VCaP (cell line): ENCODE measurements around the gene COX4I1.

Experiments
- H3K27ac ChIP-seq: fragments of 450-650 bp; 2 replicates; pipeline ENCODE4 v1.5.1; 2017
- TF ChIP-seq, protein P1 (sequence below): fragments of 450-650 bp; conservative IDR thresholded peaks from 2 replicates; pipeline ENCODE4 v1.5.1; 2017; ENCODE audit warnings: mild to moderate bottlenecking, moderate library complexity

COX4I1 gene

DNA sequence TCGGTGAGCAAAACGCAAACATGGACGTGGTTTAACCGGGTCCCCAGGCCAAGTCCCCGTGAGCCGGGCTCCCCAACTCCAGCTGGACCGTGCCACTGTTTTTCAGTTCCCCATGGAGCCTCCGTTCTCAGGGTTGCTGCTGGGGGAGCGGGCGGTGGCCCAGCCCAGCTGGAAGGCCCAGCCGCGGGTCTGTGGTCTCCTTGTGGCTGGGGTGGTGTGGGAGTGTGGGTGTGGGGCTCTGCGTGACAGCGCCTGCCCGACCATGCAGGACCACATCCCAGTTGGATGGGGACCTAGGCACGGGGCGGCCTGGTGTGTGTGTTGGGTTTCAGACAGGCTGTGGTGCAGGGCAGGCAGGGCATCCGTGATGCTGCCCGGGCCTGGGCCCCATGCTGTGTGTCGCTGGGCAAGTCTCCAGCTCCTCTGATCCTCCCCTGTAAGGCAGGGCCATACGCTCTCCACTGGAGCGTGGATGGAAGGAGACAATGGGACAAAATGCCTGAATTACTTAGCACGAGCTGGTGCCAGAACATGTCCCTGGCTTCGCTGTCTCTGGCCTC lies 40.3 kb downstream of the COX4I1 start:
- TF ChIP-seq, protein P1, sequence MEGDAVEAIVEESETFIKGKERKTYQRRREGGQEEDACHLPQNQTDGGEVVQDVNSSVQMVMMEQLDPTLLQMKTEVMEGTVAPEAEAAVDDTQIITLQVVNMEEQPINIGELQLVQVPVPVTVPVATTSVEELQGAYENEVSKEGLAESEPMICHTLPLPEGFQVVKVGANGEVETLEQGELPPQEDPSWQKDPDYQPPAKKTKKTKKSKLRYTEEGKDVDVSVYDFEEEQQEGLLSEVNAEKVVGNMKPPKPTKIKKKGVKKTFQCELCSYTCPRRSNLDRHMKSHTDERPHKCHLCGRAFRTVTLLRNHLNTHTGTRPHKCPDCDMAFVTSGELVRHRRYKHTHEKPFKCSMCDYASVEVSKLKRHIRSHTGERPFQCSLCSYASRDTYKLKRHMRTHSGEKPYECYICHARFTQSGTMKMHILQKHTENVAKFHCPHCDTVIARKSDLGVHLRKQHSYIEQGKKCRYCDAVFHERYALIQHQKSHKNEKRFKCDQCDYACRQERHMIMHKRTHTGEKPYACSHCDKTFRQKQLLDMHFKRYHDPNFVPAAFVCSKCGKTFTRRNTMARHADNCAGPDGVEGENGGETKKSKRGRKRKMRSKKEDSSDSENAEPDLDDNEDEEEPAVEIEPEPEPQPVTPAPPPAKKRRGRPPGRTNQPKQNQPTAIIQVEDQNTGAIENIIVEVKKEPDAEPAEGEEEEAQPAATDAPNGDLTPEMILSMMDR = no peak
- H3K27ac ChIP-seq = no peak overlapping the region

DNA sequence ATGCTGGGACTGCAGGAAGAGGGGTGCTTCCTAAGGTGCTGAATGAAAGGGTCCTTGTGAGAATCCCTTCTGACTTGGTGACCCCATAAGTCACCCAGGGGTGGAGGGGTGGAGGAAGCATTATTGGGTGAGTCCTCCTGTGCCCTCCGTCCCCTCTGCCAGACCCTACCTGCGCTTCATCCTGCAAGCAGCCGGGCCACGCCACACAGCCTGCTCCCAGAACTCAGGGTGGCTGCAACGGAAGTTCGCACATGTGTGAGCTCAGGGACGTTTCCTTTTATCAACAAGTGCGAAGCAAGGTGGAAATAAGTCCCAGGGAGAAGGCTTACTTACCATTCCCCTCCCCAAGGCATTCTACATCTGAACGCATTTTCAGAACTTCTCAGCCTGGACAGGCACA lies 40.9 kb downstream of the COX4I1 start:
- H3K27ac ChIP-seq = no peak overlapping the region
- TF ChIP-seq, protein P1 = no peak

DNA sequence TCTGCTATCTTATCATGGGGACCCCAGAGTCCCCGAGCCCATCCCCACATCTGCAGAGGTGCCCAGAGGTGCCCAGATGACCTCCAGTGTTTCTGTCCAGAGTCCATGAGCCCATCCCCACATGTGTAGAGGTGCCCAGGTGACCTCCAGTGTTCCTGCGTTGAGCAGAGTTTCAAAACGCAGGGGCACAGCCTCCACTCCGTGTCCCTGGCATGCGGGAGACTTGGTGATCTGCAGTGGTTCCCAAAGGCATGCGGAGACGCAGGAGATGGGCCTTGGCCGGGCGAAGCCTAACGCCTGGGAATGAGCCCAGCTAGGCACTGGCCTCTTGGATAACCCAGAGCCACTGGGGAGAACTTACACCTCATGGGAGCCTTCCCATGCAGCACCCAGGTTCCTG lies 41.3 kb downstream of the COX4I1 start:
- TF ChIP-seq, protein P1 = no peak

DNA sequence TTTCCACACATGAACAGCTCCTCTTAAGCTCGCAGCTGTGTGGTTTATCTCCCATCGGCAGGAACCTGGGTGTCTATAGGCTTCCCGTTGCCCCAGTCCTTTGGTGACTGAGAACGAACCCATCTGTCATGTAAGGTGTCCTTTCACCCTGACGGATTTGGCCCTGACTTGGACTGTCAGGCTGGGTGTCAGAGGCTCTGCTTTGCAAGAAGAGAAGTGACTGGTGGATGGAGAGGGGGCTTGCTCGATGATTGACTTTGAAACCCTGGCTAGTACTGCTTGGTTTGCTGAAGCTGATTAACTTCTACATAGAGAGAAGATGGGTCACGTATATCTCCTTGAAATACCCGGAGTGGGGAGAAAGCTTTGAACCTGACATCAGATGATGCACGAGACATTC lies 42.9 kb downstream of the COX4I1 start:
- TF ChIP-seq, protein P1 = no peak

More for the DNA sequence above, 41.3 kb downstream of the COX4I1 start:
- H3K27ac ChIP-seq = no peak overlapping the region

DNA sequence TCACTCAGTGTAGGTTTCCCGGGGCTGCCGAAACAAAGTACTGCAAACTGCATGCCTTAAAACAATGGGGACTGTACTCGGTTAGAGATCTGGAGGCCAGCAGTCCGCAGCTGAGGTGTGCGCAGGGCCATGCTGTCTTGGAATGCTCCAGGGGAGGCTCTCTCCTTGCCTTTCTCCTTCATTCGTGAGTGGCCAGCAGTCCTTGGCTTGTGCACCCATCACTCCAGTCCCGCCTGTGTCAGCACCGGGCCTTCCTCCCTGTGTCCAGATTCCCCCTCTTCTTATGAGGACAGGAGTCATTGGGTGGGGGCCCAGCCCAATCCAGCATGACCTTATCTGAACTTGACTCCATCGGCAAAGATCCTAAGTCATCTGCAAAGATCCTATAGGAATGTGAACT lies 43.4 kb downstream of the COX4I1 start:
- TF ChIP-seq, protein P1 = no peak

More for the DNA sequence above, 42.9 kb downstream of the COX4I1 start:
- H3K27ac ChIP-seq = no peak overlapping the region

DNA sequence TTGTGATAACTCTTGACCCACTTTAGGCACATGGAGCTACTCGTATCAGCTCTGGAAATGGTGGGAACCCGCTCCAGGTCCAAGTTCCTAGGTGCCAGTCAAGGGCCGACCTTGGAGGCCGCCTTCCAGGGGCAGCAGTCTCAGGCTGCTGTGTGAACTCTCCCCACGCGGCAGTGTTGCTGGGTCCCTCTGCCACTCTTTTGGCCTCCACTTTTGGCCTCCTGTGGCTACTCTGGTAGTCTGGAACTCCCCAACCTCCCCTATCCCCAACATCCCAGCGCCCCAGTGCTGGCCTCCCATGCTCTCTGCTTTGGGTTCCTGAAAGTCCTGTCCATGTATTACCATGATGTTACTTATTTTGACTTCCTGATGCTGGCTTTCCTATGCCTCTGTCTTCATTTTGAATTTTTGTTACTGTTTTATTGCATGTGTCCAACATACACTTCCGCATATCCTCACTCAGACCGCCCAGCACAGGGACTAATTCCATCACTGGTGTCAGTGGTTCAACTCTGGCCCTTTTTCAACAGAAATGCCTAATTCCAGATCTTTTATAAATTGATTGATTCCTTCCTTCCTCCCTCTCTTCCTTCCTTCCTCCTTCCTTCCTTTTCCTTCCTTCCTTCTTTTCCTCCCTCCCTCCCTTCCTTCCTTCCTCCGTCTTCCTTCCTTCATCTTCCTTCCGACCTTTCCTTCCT lies 44.1 kb downstream of the COX4I1 start:
- H3K27ac ChIP-seq = no peak overlapping the region
- TF ChIP-seq, protein P1 = no peak

More for the DNA sequence above, 43.4 kb downstream of the COX4I1 start:
- H3K27ac ChIP-seq = no peak overlapping the region

DNA sequence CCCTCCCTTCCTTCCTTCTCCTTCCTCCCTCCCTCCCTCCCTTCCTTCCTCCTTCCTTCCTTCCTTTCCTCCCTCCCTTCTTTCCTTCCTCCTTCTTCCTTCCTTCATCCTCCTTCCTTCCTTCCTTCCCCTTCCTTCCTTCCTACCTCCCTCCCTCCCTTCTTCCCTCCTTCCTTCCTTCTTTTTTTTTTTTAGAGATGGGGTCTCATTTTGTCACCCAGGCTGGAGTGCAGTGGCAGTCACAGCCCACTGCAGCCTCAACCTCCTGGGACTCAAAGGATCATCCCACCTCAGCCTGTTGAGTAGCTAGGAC lies 44.6 kb downstream of the COX4I1 start:
- no peak overlapping the region for H3K27ac ChIP-seq
- TF ChIP-seq, protein P1 = no peak
